Pancreas (tissue), 10 donors: Measurements from ENCODE around the gene STAT4. TPM values are rescaled to one million over a fixed set of nuclear protein-coding genes. Genes with fewer than 3 reads are reported as not detected.

Experiments used
- ATAC-seq, 4 donors: fragments of 200-7000 bp; cut with Tn5 transposase; one replicate each; pipeline versions ENCODE4 v1.8.0 to v1.9.1; 2020; ENCODE audit warnings: mild to moderate bottlenecking in 4 of 4, moderate library complexity in 4 of 4
- DNase-seq, 6 donors: peaks; one replicate each; pipeline ENCODE4 v3.0.0-alpha.2; 2020
- FAIRE-seq: peaks from 2 replicates; lab custom pipeline; 2012; peaks lifted over from hg19 to GRCh38; lab: Jason Lieb, UNC
- H3K27ac ChIP-seq, 4 donors: fragments of 200-600 bp; sonication (generic); 1 replicate in 3 of 4; 2 replicates in 1 of 4; pipeline versions ENCODE4 v1.5.0 to v1.8.0; 2020
- H3K27me3 ChIP-seq, 4 donors: fragments of 200-600 bp; one replicate each; pipeline ENCODE4 v1.8.0; 2021
- H3K36me3 ChIP-seq, 3 donors: fragments of 200-600 bp; sonication (generic) in 1 of 3; one replicate each; pipeline versions ENCODE4 v1.5.0 to v1.8.0; 2020 to 2021
- H3K4me1 ChIP-seq, 3 donors: fragments of 200-600 bp; one replicate each; pipeline ENCODE4 v1.8.0; 2021
- H3K4me3 ChIP-seq, 4 donors: fragments of 200-600 bp; sonication (generic) in 2 of 4; one replicate each; pipeline versions ENCODE4 v1.5.0 to v1.8.0; 2020 to 2021
- H3K9me3 ChIP-seq, 4 donors: fragments of 200-600 bp; one replicate each; pipeline ENCODE4 v1.8.0; 2021
- WGBS, 2 donors: extraction: QIAGEN DNeasy Blood & Tissue Kit; methylation state at CpG; one replicate each; pipeline ENCODE4 v1.1.7; 2013; 5-methylcytosine and 5-hydroxymethylcytosine counted together
- intact Hi-C, 3 donors: fragments of 100-400 bp; cut with DNase I; formaldehyde crosslinking; loops; one replicate each; pipeline versions ENCODE4 v1.11.1 to v1.14.2; 2022
- polyA plus RNA-seq, 2 donors: library from polyadenylated mRNA; stranded (reverse); fragments of 200-250 nt; gene quantifications; one replicate each; pipeline ENCODE4 v1.2.3, GENCODE V29; 2013
- total RNA-seq, 6 donors: library from RNA; stranded (reverse); fragmentation: NEBNext Ultra II Directional in 4 of 6; extraction: Animal tissue kit (Norgen Biotek cat#: 25700) in 4 of 6; gene quantifications; one replicate each; pipeline versions ENCODE4 v1.2.1 to v1.2.4, GENCODE V29; 2021 to 2023
- TF ChIP-seq, protein P1 (sequence below), 4 donors: fragments of 200-600 bp; sonication (generic) in 3 of 4; IDR thresholded peaks; one replicate each; pipeline versions ENCODE4 v1.5.0 to v1.8.0; 2021; ENCODE audit warnings: antibody characterized with exemption in 4 of 4
- donor health status: healthy with polysubstance abuse.
- donor health status: DM: no; HTN: no; CAD: no; lungs with moderate emphysema.
- donor health status: DM: no; HTN: no; CAD: no.
- donor health status: control.
- donor health status: control.
- donor health status: Bipolar disorder and iron deficiency.
- donor health status: DM: yes; HTN: yes; CAD: no.
- donor health status: DM: no; HTN: no; CAD: no.
- donor health status: DM: no; HTN: no; CAD: no.
- donor health status: DM: yes; HTN: yes; CAD: no.

STAT4 gene
- total and polyA plus RNA-seq, 8 donors: 0.60 to 6.4 (median 1.8) TPM

- intact Hi-C loops: loop anchor here in 1 of 3 donors (10.0 kb wide), 1 partner anchor 164 kb away; no protein-coding TSS in a partner anchor
- Histone ChIP-seq H3K27me3 (no peaks in the 10 kb centered on the region), H3K36me3 (no peaks in the 10 kb centered on the region), H3K27ac (peak overlapping the region in 2 of 4 donors; percentile 6 to 35), H3K4me3 (no peak overlapping the region), H3K9me3 (no peaks in the 10 kb centered on the region), H3K4me1 (peaks cover 0 to 21% (median 7%) of the 10 kb centered on the region in 3 donors)
- FAIRE-seq: no peak
- WGBS, 2 donors: 61 to 63% methylated on average over 3 of the region's 3 CpGs
- no peak for DNase-seq
- ATAC-seq: no peak
- TF ChIP-seq, protein P1, sequence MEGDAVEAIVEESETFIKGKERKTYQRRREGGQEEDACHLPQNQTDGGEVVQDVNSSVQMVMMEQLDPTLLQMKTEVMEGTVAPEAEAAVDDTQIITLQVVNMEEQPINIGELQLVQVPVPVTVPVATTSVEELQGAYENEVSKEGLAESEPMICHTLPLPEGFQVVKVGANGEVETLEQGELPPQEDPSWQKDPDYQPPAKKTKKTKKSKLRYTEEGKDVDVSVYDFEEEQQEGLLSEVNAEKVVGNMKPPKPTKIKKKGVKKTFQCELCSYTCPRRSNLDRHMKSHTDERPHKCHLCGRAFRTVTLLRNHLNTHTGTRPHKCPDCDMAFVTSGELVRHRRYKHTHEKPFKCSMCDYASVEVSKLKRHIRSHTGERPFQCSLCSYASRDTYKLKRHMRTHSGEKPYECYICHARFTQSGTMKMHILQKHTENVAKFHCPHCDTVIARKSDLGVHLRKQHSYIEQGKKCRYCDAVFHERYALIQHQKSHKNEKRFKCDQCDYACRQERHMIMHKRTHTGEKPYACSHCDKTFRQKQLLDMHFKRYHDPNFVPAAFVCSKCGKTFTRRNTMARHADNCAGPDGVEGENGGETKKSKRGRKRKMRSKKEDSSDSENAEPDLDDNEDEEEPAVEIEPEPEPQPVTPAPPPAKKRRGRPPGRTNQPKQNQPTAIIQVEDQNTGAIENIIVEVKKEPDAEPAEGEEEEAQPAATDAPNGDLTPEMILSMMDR (IDR thresholded peaks at IDR 0.05): no peak
These were observed 132.1 kb downstream of the STAT4 start for GRCh38 chr2:191018643-191019119.

- Histone ChIP-seq H3K36me3 (no peaks in the 10 kb centered on the region), H3K4me1 (peaks cover under 1 to 23% (median 7%) of the 10 kb centered on the region in 3 donors), H3K27ac (peak overlapping the region in 1 of 4 donors; percentile 35), H3K4me3 (no peak overlapping the region), H3K9me3 (no peaks in the 10 kb centered on the region), H3K27me3 (no peaks in the 10 kb centered on the region)
- no peak for FAIRE-seq
- intact Hi-C loops: loop anchor here in 1 of 3 donors (10.0 kb wide), 1 partner anchor 163 kb away; no protein-coding TSS in a partner anchor
- no peak for DNase-seq
- ATAC-seq: no peak
- WGBS, 2 donors: 73 to 81% methylated on average over 1 of the region's 1 CpG
- TF ChIP-seq, protein P1 (IDR thresholded peaks at IDR 0.05): no peak
These were observed 132.7 kb downstream of the STAT4 start for GRCh38 chr2:191018048-191018447.

- TF ChIP-seq, protein P1 (IDR thresholded peaks at IDR 0.05): no peak
- intact Hi-C loops: loop anchor here in 1 of 3 donors (10.0 kb wide), 1 partner anchor 161 kb away; no protein-coding TSS in a partner anchor
- WGBS, 2 donors: 82 to 89% methylated on average over 8 of the region's 8 CpGs
- Histone ChIP-seq H3K36me3 (no peaks in the 10 kb centered on the region), H3K9me3 (no peaks in the 10 kb centered on the region), H3K4me3 (no peak overlapping the region), H3K4me1 (peaks cover 6 to 28% (median 11%) of the 10 kb centered on the region in 3 donors), H3K27ac (no peak overlapping the region), H3K27me3 (no peaks in the 10 kb centered on the region)
- FAIRE-seq: no peak
- DNase-seq: no peak
- ATAC-seq: no peak
These were observed 135.0 kb downstream of the STAT4 start for GRCh38 chr2:191015831-191016230.

DNA sequence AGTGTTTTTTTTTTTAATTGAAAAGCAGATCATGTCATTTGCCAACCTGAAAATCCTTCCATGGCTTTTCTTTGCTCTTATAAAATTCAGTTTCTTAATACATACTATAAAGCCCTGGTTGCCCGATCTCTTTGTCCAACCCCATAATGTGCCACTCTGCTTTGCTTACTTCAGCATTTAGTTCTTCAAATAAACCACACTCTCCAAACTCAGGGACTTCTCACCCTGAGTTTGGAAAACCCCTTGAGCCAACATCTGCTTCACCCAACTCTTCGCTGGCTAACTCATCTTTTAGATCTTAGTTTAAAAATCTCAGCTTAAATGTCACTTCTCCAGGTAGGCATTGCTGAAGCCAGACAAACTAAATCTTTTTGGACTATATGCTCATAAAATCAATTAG, 135.6 kb downstream of the STAT4 start:
- Histone ChIP-seq H3K4me1 (peaks cover 6 to 28% (median 11%) of the 10 kb centered on the region in 3 donors), H3K27me3 (no peaks in the 10 kb centered on the region), H3K4me3 (no peak overlapping the region), H3K36me3 (no peaks in the 10 kb centered on the region), H3K9me3 (no peaks in the 10 kb centered on the region), H3K27ac (no peak overlapping the region)
- ATAC-seq (no peak), DNase-seq (no peak), FAIRE-seq (no peak)
- 93 to 95% methylated on average over 2 of the region's 2 CpGs for WGBS, 2 donors
- TF ChIP-seq, protein P1 (IDR thresholded peaks at IDR 0.05): no peak
- intact Hi-C loops: loop anchor here in 1 of 3 donors (10.0 kb wide), 1 partner anchor 160 kb away; no protein-coding TSS in a partner anchor

DNA sequence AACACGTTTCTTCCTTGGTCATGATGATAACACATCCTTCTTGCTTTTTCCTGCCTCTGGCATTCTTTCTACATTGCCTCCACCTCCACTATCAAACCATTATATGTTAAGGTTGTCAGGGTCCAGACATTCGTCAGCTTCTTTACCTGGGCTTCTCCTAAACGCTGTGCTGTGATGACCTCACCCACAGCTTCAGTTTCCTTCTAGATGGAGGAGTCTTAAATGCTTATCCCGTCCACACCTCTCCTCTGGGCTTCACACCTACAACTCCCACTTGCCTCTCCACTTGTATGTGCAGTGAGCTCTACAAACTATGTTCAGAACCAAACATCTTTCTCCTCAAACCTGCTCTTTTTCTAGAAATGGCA, 136.2 kb downstream of the STAT4 start:
- ATAC-seq: no peak
- DNase-seq: no peak
- TF ChIP-seq, protein P1 (IDR thresholded peaks at IDR 0.05): no peak
- intact Hi-C loops: loop anchor here in 1 of 3 donors (10.0 kb wide), 1 partner anchor 160 kb away; no protein-coding TSS in a partner anchor
- FAIRE-seq: no peak
- peak overlapping the region; percentile 85 to 94 (median 88) for H3K4me3 ChIP-seq
- H3K9me3 ChIP-seq: no peaks in the 10 kb centered on the region
- peaks cover 6 to 27% (median 8%) of the 10 kb centered on the region in 3 donors for H3K4me1 ChIP-seq
- H3K27ac ChIP-seq: peak overlapping the region; percentile 63 to 95 (median 90)
- no peaks in the 10 kb centered on the region for H3K27me3 ChIP-seq
- no peaks in the 10 kb centered on the region for H3K36me3 ChIP-seq
- 32 to 33% methylated on average over 4 of the region's 4 CpGs for WGBS, 2 donors
